Omental fat pad (tissue), 4 donors: ENCODE measurements around the gene HAUS2. TPM values are rescaled to one million over a fixed set of nuclear protein-coding genes. Genes with fewer than 3 reads are reported as not detected.
"Not testable (repeated sequence)": the region's sequence is repeated elsewhere in the genome, so short reads cannot be mapped to it uniquely, and the experiment has no call there.

ENCODE experiments used
- ATAC-seq: fragments of 150-250 bp; one replicate; pipeline ENCODE4 v1.9.1; 2016; ENCODE audit warnings: mild to moderate bottlenecking, moderate library complexity; ENCODE audit not compliant: low FRiP score
- DNase-seq: peaks from one replicate; pipeline ENCODE4 v3.0.0-alpha.2; 2019; ENCODE audit warnings: low spot score
- CTCF ChIP-seq, 3 donors: fragments of 450-650 bp; IDR thresholded peaks; one replicate each; pipeline ENCODE4 v1.5.1; 2016 to 2017; ENCODE audit warnings: antibody characterized with exemption in 3 of 3, mild to moderate bottlenecking in 3 of 3, moderate library complexity in 2 of 3
- total RNA-seq, 4 donors: library from RNA; depleted of rRNA; stranded (reverse); fragments of >200 nt; gene quantifications; one replicate each; pipeline ENCODE4 v1.1.0, GENCODE V29; 2016

Gene HAUS2
- total RNA-seq, 4 donors from 2014 or later: 24.6 to 41.9 (median 28.6) TPM

GRCh38 chr15:42594095-42594494 lies 45.5 kb downstream of the HAUS2 start:
- TF ChIP-seq CTCF (IDR thresholded peaks at IDR 0.05): no peak
- ATAC-seq (no peak), DNase-seq (no peak)

- ATAC-seq (no peak), DNase-seq (no peak)
- no peak for TF ChIP-seq CTCF (IDR thresholded peaks at IDR 0.05)
These were observed 47.1 kb downstream of the HAUS2 start for GRCh38 chr15:42595626-42596240.

- not testable (repeated sequence) for ATAC-seq, DNase-seq
These were observed 52.7 kb downstream of the HAUS2 start for GRCh38 chr15:42601316-42601715.

- ATAC-seq (no peak), DNase-seq (no peak)
- TF ChIP-seq CTCF (IDR thresholded peaks at IDR 0.05): no peak
These were observed 53.9 kb downstream of the HAUS2 start for GRCh38 chr15:42602501-42602900.

- DNase-seq: no peak
- no peak for ATAC-seq
- no peak for TF ChIP-seq CTCF (IDR thresholded peaks at IDR 0.05)
These were observed 55.3 kb downstream of the HAUS2 start for GRCh38 chr15:42603978-42604377.

- no peak for TF ChIP-seq CTCF (IDR thresholded peaks at IDR 0.05)
- ATAC-seq (no peak), DNase-seq (no peak)
These were observed 56.5 kb downstream of the HAUS2 start for GRCh38 chr15:42604894-42605744.

- TF ChIP-seq CTCF (IDR thresholded peaks at IDR 0.05): no peak
- DNase-seq (no peak), ATAC-seq (no peak)
These were observed 57.2 kb downstream of the HAUS2 start for GRCh38 chr15:42605796-42606195.
